ENCODE measurements around the gene CIITA. TPM values are rescaled to one million over a fixed set of nuclear protein-coding genes. Genes with fewer than 3 reads are reported as not detected.

CIITA gene
- total RNA-seq, 2 donors from 2014 or later: 3.2 to 3.4 TPM

GRCh38 chr16:10957771-10958482 lies 80.9 kb downstream of the CIITA start:
- H3K9me3 ChIP-seq: no peaks in the 10 kb centered on the region
- H3K36me3 ChIP-seq: peaks cover 18% of the 10 kb centered on the region
- TF ChIP-seq, protein P1, sequence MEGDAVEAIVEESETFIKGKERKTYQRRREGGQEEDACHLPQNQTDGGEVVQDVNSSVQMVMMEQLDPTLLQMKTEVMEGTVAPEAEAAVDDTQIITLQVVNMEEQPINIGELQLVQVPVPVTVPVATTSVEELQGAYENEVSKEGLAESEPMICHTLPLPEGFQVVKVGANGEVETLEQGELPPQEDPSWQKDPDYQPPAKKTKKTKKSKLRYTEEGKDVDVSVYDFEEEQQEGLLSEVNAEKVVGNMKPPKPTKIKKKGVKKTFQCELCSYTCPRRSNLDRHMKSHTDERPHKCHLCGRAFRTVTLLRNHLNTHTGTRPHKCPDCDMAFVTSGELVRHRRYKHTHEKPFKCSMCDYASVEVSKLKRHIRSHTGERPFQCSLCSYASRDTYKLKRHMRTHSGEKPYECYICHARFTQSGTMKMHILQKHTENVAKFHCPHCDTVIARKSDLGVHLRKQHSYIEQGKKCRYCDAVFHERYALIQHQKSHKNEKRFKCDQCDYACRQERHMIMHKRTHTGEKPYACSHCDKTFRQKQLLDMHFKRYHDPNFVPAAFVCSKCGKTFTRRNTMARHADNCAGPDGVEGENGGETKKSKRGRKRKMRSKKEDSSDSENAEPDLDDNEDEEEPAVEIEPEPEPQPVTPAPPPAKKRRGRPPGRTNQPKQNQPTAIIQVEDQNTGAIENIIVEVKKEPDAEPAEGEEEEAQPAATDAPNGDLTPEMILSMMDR (IDR thresholded peaks at IDR 0.05): no peak
- peaks cover 0 to 18% of the 10 kb centered on the region in 2 donors for H3K4me1 ChIP-seq
- H3K4me3 ChIP-seq: no peak overlapping the region
- no peak overlapping the region for H3K27ac ChIP-seq
- no peaks in the 10 kb centered on the region for H3K27me3 ChIP-seq
- DNase-seq (ENCODE audit: low spot score): no peak

- no peak overlapping the region for H3K27ac ChIP-seq
- H3K4me1 ChIP-seq: peaks cover 0 to 15% of the 10 kb centered on the region in 2 donors
- TF ChIP-seq, protein P1 (IDR thresholded peaks at IDR 0.05): no peak
- H3K4me3 ChIP-seq: no peak overlapping the region
- no peaks in the 10 kb centered on the region for H3K9me3 ChIP-seq
- H3K27me3 ChIP-seq: no peaks in the 10 kb centered on the region
- DNase-seq (ENCODE audit: low spot score): no peak
- peaks cover 25% of the 10 kb centered on the region for H3K36me3 ChIP-seq
Observed at GRCh38 chr16:10959161-10959560, 82.2 kb downstream of the CIITA start.

DNA sequence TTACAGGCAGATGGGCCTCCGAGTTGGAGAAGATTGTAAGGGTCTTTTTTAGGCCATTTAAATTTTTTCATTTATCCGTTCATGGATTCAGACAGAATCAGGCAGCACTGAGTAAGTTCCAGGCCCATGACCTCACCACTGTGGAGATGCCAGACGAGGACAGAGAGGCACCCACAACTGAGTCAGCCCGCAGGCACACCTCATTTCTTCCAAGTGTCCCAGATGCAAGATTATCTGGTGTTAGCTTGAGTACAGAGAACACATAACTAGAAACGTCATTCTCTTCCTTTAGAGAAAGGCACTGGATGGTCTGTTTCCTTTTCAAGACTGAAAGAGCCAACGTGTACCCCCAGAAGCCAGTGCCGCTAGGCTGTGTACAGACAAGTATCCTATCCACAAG lies 84.2 kb downstream of the CIITA start:
- peak; percentile 86 for DNase-seq (ENCODE audit: low spot score)
- H3K4me3 ChIP-seq: no peak overlapping the region
- H3K4me1 ChIP-seq: peaks cover 0 to 14% of the 10 kb centered on the region in 2 donors
- H3K36me3 ChIP-seq: peaks cover 25% of the 10 kb centered on the region
- H3K27ac ChIP-seq: peak overlapping the region; percentile 66 to 83
- H3K9me3 ChIP-seq: no peaks in the 10 kb centered on the region
- H3K27me3 ChIP-seq: no peaks in the 10 kb centered on the region
- TF ChIP-seq, protein P1 (IDR thresholded peaks at IDR 0.05): no peak

DNA sequence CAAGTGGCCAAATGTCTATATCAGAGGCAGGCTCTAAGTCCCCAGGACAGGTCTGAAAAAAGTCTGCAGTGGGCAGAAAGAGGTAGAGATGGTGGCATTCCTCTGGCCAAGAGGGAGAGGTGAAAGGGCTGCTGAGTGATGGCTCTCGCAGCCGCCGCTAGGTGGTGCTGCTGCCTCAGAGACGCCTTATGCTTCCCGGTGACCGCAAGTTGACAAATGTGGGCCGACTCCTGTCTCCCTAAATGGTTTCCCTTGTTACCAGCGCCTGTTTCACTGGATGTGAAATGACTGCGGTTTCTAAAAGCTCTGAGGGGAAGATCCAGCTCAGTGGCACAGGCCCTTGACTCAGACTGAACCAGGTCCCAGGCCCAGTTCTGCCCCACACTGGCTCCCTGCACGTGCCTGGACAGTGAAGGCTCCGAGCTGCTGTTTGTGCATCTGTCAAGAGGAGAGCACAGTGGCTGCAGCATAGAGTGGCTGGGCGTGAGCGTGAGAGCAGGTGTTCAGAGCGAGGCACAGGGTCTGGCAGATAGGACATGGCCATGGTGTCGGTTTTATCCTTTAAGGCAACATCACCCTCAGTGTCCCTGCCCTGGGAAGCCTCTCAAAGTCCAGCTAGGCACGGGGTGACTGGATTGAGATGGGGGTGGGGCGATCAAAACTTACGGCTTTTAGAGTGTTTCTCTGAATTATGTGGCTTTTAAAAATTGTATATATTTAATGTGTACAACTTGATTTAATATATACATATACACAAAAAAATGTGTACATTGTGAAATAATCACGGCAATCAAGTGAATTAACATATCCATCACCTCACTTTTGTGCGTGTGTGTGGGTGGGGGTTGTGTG lies 87.3 kb downstream of the CIITA start:
- Histone ChIP-seq H3K4me1 (peaks cover 0 to 24% of the 10 kb centered on the region in 2 donors), H3K27ac (peak overlapping the region; percentile 22 to 55), H3K9me3 (no peaks in the 10 kb centered on the region), H3K36me3 (peaks cover 14% of the 10 kb centered on the region), H3K4me3 (no peak overlapping the region), H3K27me3 (no peaks in the 10 kb centered on the region)
- DNase-seq (ENCODE audit: low spot score): peak; percentile 85
- TF ChIP-seq, protein P1 (IDR thresholded peaks at IDR 0.05): peak; percentile 94 to 96

DNA sequence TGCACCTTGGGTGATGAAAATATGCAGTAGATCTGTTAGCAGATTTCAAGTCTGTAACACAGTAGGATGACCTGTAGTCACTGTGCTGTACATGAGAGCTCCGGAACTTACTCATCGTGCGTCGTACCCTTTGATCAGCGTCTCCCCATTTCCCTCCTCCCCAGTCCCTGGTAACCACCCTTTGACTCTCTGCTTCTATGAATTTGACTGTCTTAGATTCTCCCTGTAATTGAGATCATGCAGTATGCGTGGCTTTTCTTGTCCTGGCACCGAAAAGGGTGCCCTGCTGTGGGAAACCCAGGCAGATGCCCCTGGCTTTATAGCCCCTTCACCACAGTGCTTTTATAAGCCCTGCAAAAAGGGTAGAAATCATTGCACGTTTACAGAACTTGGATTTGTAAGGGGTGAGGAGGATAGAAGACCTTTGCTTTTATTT lies 87.9 kb downstream of the CIITA start:
- TF ChIP-seq, protein P1 (IDR thresholded peaks at IDR 0.05): no peak
- H3K36me3 ChIP-seq: peaks cover 14% of the 10 kb centered on the region
- H3K27me3 ChIP-seq: no peaks in the 10 kb centered on the region
- DNase-seq (ENCODE audit: low spot score): no peak
- H3K4me3 ChIP-seq: no peak overlapping the region
- H3K9me3 ChIP-seq: no peaks in the 10 kb centered on the region
- peak overlapping the region in 1 of 2 donors; percentile 22 for H3K27ac ChIP-seq
- peaks cover 0 to 24% of the 10 kb centered on the region in 2 donors for H3K4me1 ChIP-seq
